Measurements from ENCODE around the gene SORCS2. TPM values are rescaled to one million over a fixed set of nuclear protein-coding genes. Genes with fewer than 3 reads are reported as not detected.

Gene SORCS2
- total RNA-seq, 1 experiment from 2014 or later = 0.06 TPM

DNA sequence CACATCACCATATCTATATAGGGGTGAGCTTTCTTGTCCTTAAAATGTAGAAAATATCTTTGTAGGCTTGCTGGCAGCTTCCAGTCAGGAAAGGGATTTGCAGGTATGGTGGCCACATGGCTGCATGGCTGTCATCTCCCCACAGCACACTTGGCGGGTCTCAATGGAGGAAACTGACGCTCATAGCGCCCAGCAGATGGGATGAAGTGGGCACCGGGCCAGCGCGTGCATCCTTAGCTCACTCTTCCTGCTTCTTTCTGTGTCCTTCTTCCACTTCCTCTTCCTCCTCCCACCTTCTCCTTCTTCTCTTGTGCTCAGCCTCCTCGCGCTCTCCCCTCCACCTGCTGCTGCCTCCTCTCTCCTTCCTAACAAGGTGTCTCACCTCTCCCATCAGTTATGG, 398.6 kb downstream of the SORCS2 start:
- TF ChIP-seq EZH2 (IDR thresholded peaks at IDR 0.05; ENCODE audit: borderline replicate concordance, low read depth, low read length, poor library complexity, severe bottlenecking) = no peak
- TF ChIP-seq, protein P1, sequence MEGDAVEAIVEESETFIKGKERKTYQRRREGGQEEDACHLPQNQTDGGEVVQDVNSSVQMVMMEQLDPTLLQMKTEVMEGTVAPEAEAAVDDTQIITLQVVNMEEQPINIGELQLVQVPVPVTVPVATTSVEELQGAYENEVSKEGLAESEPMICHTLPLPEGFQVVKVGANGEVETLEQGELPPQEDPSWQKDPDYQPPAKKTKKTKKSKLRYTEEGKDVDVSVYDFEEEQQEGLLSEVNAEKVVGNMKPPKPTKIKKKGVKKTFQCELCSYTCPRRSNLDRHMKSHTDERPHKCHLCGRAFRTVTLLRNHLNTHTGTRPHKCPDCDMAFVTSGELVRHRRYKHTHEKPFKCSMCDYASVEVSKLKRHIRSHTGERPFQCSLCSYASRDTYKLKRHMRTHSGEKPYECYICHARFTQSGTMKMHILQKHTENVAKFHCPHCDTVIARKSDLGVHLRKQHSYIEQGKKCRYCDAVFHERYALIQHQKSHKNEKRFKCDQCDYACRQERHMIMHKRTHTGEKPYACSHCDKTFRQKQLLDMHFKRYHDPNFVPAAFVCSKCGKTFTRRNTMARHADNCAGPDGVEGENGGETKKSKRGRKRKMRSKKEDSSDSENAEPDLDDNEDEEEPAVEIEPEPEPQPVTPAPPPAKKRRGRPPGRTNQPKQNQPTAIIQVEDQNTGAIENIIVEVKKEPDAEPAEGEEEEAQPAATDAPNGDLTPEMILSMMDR (conservative IDR thresholded peaks at IDR 0.05; ENCODE audit: low read depth, low read length) = no peak
- POLR2A ChIA-PET (ENCODE audit: low non-redundant PET) = no interaction called here
- Histone ChIP-seq H3K4me3 (ENCODE audit: low read depth, low read length, poor library complexity, severe bottlenecking) (no peak overlapping the region), H3K36me3 (ENCODE audit: insufficient read depth, low read length, poor library complexity, severe bottlenecking) (no peaks in the 10 kb centered on the region), H3K4me1 (ENCODE audit: insufficient read depth, low read length, poor library complexity, severe bottlenecking) (no peaks in the 10 kb centered on the region), H3K9me3 (ENCODE audit: low read depth, low read length, poor library complexity, severe bottlenecking) (no peaks in the 10 kb centered on the region), H3K27me3 (replicated peaks; ENCODE audit: insufficient read depth, low read depth, low read length, poor library complexity) (peaks cover 51% of the 10 kb centered on the region), H3K27ac (ENCODE audit: low read depth, low read length, poor library complexity, severe bottlenecking) (no peak overlapping the region)
- intact Hi-C loops (cut with micrococcal nuclease; ENCODE audit: unreplicated experiment) = no loop called here
- no TSS peak for BruUV-seq (replicated peaks)
- no peak for DNase-seq (ENCODE audit: low spot score)
- CTCF ChIA-PET = no interaction called here

DNA sequence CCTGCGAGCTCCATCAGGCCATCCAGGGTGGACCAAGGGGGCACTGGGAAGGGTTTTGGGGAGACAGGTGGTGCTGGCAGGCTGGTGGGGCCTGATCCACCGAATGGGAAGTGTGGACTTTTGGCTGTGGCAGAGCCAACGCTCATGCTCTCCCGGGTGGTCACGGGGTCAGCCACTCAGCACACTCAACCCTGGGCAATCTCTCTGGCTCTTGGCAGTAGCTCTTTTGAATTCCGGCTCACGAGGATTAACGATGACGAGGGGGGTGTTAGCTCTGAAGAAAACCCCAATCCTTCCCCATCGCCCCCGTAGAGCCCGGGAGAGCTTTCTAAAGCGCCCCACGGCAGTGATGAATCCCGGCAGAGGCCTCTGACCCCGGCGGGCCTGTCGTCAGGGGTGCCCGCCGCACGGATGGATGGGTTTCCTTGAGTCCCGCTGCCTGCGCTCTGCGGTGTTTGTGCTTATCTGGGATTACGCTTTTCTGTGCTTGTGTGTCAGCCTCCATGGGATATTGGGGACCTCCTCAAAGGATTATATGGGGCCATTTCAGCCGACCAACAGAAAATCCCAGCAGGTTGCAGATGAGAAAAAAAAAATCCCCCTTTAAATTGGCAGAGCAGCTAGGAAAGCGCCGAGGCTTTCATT, 399.2 kb downstream of the SORCS2 start:
- Histone ChIP-seq H3K36me3 (ENCODE audit: insufficient read depth, low read length, poor library complexity, severe bottlenecking) (no peaks in the 10 kb centered on the region), H3K27me3 (replicated peaks; ENCODE audit: insufficient read depth, low read depth, low read length, poor library complexity) (peaks cover 57% of the 10 kb centered on the region), H3K27ac (ENCODE audit: low read depth, low read length, poor library complexity, severe bottlenecking) (no peak overlapping the region), H3K9me3 (ENCODE audit: low read depth, low read length, poor library complexity, severe bottlenecking) (no peaks in the 10 kb centered on the region), H3K4me1 (ENCODE audit: insufficient read depth, low read length, poor library complexity, severe bottlenecking) (no peaks in the 10 kb centered on the region), H3K4me3 (ENCODE audit: low read depth, low read length, poor library complexity, severe bottlenecking) (no peak overlapping the region)
- intact Hi-C loops (cut with micrococcal nuclease; ENCODE audit: unreplicated experiment) = no loop called here
- CTCF ChIA-PET = no interaction called here
- BruUV-seq (replicated peaks) = no TSS peak
- DNase-seq (ENCODE audit: low spot score) = no peak
- TF ChIP-seq EZH2 (IDR thresholded peaks at IDR 0.05; ENCODE audit: borderline replicate concordance, low read depth, low read length, poor library complexity, severe bottlenecking) = no peak
- TF ChIP-seq, protein P1 (conservative IDR thresholded peaks at IDR 0.05; ENCODE audit: low read depth, low read length) = no peak
- POLR2A ChIA-PET (ENCODE audit: low non-redundant PET) = no interaction called here

DNA sequence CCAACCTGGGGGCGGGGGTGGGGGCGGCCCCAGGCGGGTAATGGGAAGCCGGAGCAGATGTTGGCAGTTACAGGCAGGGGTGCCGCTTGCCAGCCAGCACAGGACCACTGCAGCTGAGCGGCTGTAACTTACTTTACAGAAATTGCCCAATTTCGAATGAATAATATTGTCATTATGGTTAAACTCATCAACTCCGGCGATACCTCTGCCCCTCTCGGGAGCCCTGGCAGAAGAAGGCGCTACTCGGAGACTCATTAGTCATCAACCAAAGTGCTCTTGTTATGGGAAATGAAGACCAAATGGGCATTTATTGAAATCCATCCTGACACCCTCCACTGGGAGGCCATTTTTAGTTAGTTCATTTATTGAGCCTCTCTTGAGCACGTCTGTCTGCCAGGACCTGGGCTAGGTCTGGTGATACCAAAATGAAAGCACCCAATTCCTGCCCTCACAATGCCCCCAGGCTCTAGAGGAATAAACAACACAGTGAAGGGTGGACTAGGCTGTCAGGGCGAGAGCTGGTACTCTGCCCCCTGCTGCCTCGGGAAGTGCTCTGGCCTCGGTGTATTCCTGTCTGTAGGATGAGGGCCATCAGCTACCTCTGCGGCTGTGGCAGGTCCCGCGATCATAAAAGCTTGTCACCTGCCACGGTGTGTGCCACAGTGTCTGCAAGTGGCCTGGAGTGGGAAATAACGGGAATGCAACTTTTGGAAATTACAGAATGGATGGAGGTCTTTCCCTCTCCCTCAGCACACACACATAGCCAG, 401.5 kb downstream of the SORCS2 start:
- intact Hi-C loops (cut with micrococcal nuclease; ENCODE audit: unreplicated experiment) = no loop called here
- ChIA-PET POLR2A (ENCODE audit: low non-redundant PET) (no interaction called here), CTCF (interaction anchor here (0.6 kb wide), 1 partner anchor 176 kb away, joined by 3 read pairs; no protein-coding TSS in a partner anchor)
- no peak overlapping the region for H3K4me3 ChIP-seq (ENCODE audit: low read depth, low read length, poor library complexity, severe bottlenecking)
- no peak for TF ChIP-seq EZH2 (IDR thresholded peaks at IDR 0.05; ENCODE audit: borderline replicate concordance, low read depth, low read length, poor library complexity, severe bottlenecking)
- TF ChIP-seq, protein P1 (conservative IDR thresholded peaks at IDR 0.05; ENCODE audit: low read depth, low read length) = no peak
- H3K4me1 ChIP-seq (ENCODE audit: insufficient read depth, low read length, poor library complexity, severe bottlenecking) = no peaks in the 10 kb centered on the region
- DNase-seq (ENCODE audit: low spot score) = no peak
- peaks cover 59% of the 10 kb centered on the region for H3K27me3 ChIP-seq (replicated peaks; ENCODE audit: insufficient read depth, low read depth, low read length, poor library complexity)
- H3K9me3 ChIP-seq (ENCODE audit: low read depth, low read length, poor library complexity, severe bottlenecking) = no peaks in the 10 kb centered on the region
- no peaks in the 10 kb centered on the region for H3K36me3 ChIP-seq (ENCODE audit: insufficient read depth, low read length, poor library complexity, severe bottlenecking)
- H3K27ac ChIP-seq (ENCODE audit: low read depth, low read length, poor library complexity, severe bottlenecking) = no peak overlapping the region
- BruUV-seq (replicated peaks) = no TSS peak

Measured in A673 (cell line).